MM.1S (cell line): ENCODE results near the gene COLQ.

ENCODE experiments used
- DNase-seq: peaks from one replicate; pipeline ENCODE4 v3.0.0-alpha.2; 2015
- H2AFZ ChIP-seq: fragments of 300-600 bp; sonication (generic); 2 replicates; pipeline ENCODE4 v1.6.0; 2016; ENCODE audit warnings: antibody characterized with exemption, low read length
- H3F3A ChIP-seq: fragments of 300-600 bp; sonication (generic); 2 replicates; pipeline ENCODE4 v1.6.1; 2016; ENCODE audit warnings: mild to moderate bottlenecking, antibody characterized with exemption, low read length, moderate library complexity, mixed read lengths; ENCODE audit not compliant: insufficient read depth
- H3K27ac ChIP-seq: fragments of 300-600 bp; sonication (generic); 2 replicates; pipeline ENCODE4 v1.5.1; 2016; ENCODE audit warnings: mild to moderate bottlenecking, low read length
- H3K27me3 ChIP-seq: fragments of 300-600 bp; sonication (generic); replicated peaks from 2 replicates; pipeline ENCODE4 v1.6.0; 2016; ENCODE audit warnings: low read length; ENCODE audit not compliant: insufficient read depth
- H3K36me3 ChIP-seq: fragments of 300-600 bp; sonication (generic); replicated peaks from 2 replicates; pipeline ENCODE4 v1.6.1; 2016; ENCODE audit warnings: mild to moderate bottlenecking, low read length, mixed read lengths; ENCODE audit not compliant: insufficient read depth
- H3K4me1 ChIP-seq: fragments of 300-600 bp; sonication (generic); 2 replicates; pipeline ENCODE4 v1.6.1; 2016; ENCODE audit warnings: low read length, mixed read lengths
- H3K4me2 ChIP-seq: fragments of 300-600 bp; sonication (generic); 2 replicates; pipeline ENCODE4 v1.6.0; 2016; ENCODE audit warnings: low read depth, low read length
- H3K4me3 ChIP-seq: fragments of 300-600 bp; sonication (generic); 2 replicates; pipeline ENCODE4 v1.5.1; 2016; ENCODE audit warnings: low read length, mixed read lengths
- H3K79me2 ChIP-seq: fragments of 300-600 bp; sonication (generic); 2 replicates; pipeline ENCODE4 v1.6.1; 2016; ENCODE audit warnings: mixed run types, low read length, mixed read lengths
- H3K9ac ChIP-seq: fragments of 300-600 bp; sonication (generic); 2 replicates; pipeline ENCODE4 v1.6.1; 2016; ENCODE audit warnings: low read length, mixed read lengths
- H3K9me2 ChIP-seq: fragments of 300-600 bp; sonication (generic); replicated peaks from 2 replicates; pipeline ENCODE4 v1.6.1; 2016; ENCODE audit warnings: mild to moderate bottlenecking, low read length, mixed read lengths; ENCODE audit not compliant: insufficient read depth
- H3K9me3 ChIP-seq: fragments of 300-600 bp; sonication (generic); replicated peaks from 2 replicates; pipeline ENCODE4 v1.6.1; 2016; ENCODE audit warnings: mild to moderate bottlenecking, low read length, mixed read lengths; ENCODE audit not compliant: insufficient read depth
- H4K20me1 ChIP-seq: fragments of 300-600 bp; sonication (generic); 2 replicates; pipeline ENCODE4 v1.6.1; 2016; ENCODE audit warnings: mild to moderate bottlenecking, low read length, moderate library complexity, mixed read lengths; ENCODE audit not compliant: insufficient read depth
- CTCF ChIP-seq: fragments of 300-600 bp; sonication (generic); IDR thresholded peaks from 2 replicates; pipeline ENCODE4 v1.5.1; 2016; ENCODE audit warnings: antibody characterized with exemption, low read length, mixed read lengths
- EZH2 ChIP-seq: fragments of 300-600 bp; sonication (generic); optimal IDR thresholded peaks from 2 replicates; pipeline ENCODE3; 2017; ENCODE audit warnings: low read depth, mild to moderate bottlenecking, antibody characterized with exemption, low read length, mixed read lengths
- EZH2phosphoT487 ChIP-seq: fragments of 300-600 bp; sonication (generic); IDR thresholded peaks from 2 replicates; pipeline ENCODE4 v1.6.1; 2018; ENCODE audit warnings: antibody characterized with exemption, low read length

COLQ gene

GRCh38 chr3:15553749-15554148 lies 32.2 kb upstream of the COLQ start:
- peaks cover 12% of the 10 kb centered on the region for H3F3A ChIP-seq
- no peak overlapping the region for H2AFZ ChIP-seq
- peaks cover 17% of the 10 kb centered on the region for H3K4me1 ChIP-seq
- no peaks in the 10 kb centered on the region for H3K36me3 ChIP-seq
- no peaks in the 10 kb centered on the region for H3K9me3 ChIP-seq
- no peak overlapping the region for H3K9ac ChIP-seq
- TF ChIP-seq CTCF = no peak
- no peak for TF ChIP-seq EZH2
- no peak for TF ChIP-seq EZH2phosphoT487
- H3K27ac ChIP-seq = no peak overlapping the region
- DNase-seq = no peak
- no peaks in the 10 kb centered on the region for H4K20me1 ChIP-seq
- no peaks in the 10 kb centered on the region for H3K79me2 ChIP-seq
- H3K9me2 ChIP-seq = no peaks in the 10 kb centered on the region
- H3K4me3 ChIP-seq = no peak overlapping the region
- no peaks in the 10 kb centered on the region for H3K27me3 ChIP-seq
- no peak overlapping the region for H3K4me2 ChIP-seq

DNA sequence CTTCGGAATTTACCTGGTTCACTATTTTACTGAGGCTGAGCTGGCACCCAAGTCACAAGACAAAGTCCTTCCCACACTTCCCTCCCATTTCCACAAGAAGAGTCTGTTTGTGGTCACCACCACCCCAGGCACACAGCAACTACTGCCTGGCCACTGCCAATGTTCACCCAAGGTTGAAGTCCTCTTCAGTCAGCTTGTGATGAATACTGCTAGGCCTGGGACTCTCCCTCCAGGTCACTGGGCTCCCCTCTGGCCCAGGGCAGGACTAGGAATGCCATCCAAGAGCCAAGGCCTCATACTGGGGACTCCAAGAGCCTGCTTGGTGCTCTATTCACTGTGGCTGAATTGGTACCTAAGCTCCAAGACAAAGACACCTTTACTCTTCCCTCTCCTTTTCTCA lies 30.4 kb upstream of the COLQ start:
- no peak for DNase-seq
- H2AFZ ChIP-seq = no peak overlapping the region
- peaks cover 9% of the 10 kb centered on the region for H3K4me1 ChIP-seq
- no peak for TF ChIP-seq EZH2phosphoT487
- TF ChIP-seq EZH2 = no peak
- TF ChIP-seq CTCF = no peak
- H3K27me3 ChIP-seq = no peaks in the 10 kb centered on the region
- no peaks in the 10 kb centered on the region for H3K36me3 ChIP-seq
- H3K4me2 ChIP-seq = no peak overlapping the region
- H3F3A ChIP-seq = peaks cover 7% of the 10 kb centered on the region
- no peak overlapping the region for H3K27ac ChIP-seq
- H3K9me2 ChIP-seq = no peaks in the 10 kb centered on the region
- H3K4me3 ChIP-seq = no peak overlapping the region
- no peaks in the 10 kb centered on the region for H3K79me2 ChIP-seq
- H3K9ac ChIP-seq = no peak overlapping the region
- H4K20me1 ChIP-seq = no peaks in the 10 kb centered on the region
- no peaks in the 10 kb centered on the region for H3K9me3 ChIP-seq

DNA sequence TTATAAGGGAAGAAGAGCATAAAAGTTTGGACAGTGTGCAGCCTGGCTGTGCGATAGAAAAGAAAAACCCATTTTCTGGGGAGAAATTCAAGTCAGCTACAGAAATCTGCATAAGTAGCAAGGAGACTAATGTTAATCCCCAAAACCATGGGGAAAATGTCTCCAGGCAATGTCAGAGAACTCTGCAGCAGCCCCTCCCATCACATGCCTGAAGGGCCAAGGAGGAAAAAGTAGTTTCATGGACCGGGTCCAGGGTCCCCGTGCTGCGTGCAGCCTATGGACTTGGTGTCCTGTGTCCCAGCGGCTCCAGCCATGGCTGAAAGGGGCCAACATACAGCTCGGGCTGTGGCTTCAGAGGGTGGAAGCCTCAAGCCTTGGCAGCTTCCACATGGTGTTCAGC lies 28.3 kb upstream of the COLQ start:
- TF ChIP-seq EZH2phosphoT487 = no peak
- no peak for TF ChIP-seq EZH2
- no peak for TF ChIP-seq CTCF
- no peaks in the 10 kb centered on the region for H3K27me3 ChIP-seq
- H3K79me2 ChIP-seq = no peaks in the 10 kb centered on the region
- no peaks in the 10 kb centered on the region for H4K20me1 ChIP-seq
- H3K4me2 ChIP-seq = no peak overlapping the region
- no peaks in the 10 kb centered on the region for H3K9me2 ChIP-seq
- DNase-seq = no peak
- no peaks in the 10 kb centered on the region for H3K9me3 ChIP-seq
- H3K9ac ChIP-seq = no peak overlapping the region
- no peaks in the 10 kb centered on the region for H3F3A ChIP-seq
- no peaks in the 10 kb centered on the region for H3K36me3 ChIP-seq
- H3K4me1 ChIP-seq = no peaks in the 10 kb centered on the region
- H3K27ac ChIP-seq = no peak overlapping the region
- H2AFZ ChIP-seq = no peak overlapping the region
- no peak overlapping the region for H3K4me3 ChIP-seq
